ENCODE data around the gene KLHL2. TPM values are rescaled to one million over a fixed set of nuclear protein-coding genes. Genes with fewer than 3 reads are reported as not detected.

KLHL2 gene
- total RNA-seq, 3 donors from 2014 or later, result 20.2 to 60.4 (median 38.0) TPM

DNA sequence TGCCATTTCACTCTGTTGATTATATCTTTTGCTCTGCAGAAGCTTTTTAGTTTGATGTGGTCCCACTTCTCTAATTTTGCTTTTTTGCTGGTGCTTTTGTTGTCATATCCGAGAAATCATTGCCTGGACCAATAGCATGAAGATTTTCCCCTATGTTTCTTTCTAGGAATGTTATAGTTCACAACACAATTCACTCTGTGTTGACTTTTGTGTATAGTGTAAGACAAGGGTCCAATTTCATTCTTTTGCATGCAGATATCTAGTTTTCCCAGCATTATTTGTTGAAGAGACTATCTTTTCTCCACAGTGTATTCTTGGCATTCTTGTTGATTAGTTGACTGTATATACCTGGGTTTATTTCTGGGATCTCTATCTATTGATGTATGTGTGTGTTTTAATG lies 163.2 kb downstream of the KLHL2 start:
- intact Hi-C loops (cut with DNase I; ENCODE audit: low total_unique reads), result no loop called here
- Histone ChIP-seq H3K9me3 (peaks cover 4 to 6% of the 10 kb centered on the region in 2 donors), H3K36me3 (no peaks in the 10 kb centered on the region), H3K27me3 (no peaks in the 10 kb centered on the region), H3K4me1 (no peaks in the 10 kb centered on the region), H3K27ac (no peak overlapping the region), H3K4me3 (no peak overlapping the region)
- TF ChIP-seq POLR2A (IDR thresholded peaks at IDR 0.05) (no peak), POLR2AphosphoS5 (IDR thresholded peaks at IDR 0.05) (no peak)
- TF ChIP-seq, protein P1, sequence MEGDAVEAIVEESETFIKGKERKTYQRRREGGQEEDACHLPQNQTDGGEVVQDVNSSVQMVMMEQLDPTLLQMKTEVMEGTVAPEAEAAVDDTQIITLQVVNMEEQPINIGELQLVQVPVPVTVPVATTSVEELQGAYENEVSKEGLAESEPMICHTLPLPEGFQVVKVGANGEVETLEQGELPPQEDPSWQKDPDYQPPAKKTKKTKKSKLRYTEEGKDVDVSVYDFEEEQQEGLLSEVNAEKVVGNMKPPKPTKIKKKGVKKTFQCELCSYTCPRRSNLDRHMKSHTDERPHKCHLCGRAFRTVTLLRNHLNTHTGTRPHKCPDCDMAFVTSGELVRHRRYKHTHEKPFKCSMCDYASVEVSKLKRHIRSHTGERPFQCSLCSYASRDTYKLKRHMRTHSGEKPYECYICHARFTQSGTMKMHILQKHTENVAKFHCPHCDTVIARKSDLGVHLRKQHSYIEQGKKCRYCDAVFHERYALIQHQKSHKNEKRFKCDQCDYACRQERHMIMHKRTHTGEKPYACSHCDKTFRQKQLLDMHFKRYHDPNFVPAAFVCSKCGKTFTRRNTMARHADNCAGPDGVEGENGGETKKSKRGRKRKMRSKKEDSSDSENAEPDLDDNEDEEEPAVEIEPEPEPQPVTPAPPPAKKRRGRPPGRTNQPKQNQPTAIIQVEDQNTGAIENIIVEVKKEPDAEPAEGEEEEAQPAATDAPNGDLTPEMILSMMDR (IDR thresholded peaks at IDR 0.05), result no peak
- no peak for DNase-seq (ENCODE audit: low spot score in 2 of 2)

Other genes with a start within 250 kb of the KLHL2 start
- under 1 TPM; 0.33 to 0.96 (median 0.44) TPM for gene TRIM61, start 229.9 kb upstream of the KLHL2 start, total RNA-seq
- not detected for gene TRIM60, start 175.6 kb upstream of the KLHL2 start, total RNA-seq
- not detected for gene TRIM75, start 153.7 kb upstream of the KLHL2 start, total RNA-seq
- 10 to 100 TPM; 11.5 to 31.2 (median 20.5) TPM for gene TMEM192, start 94.7 kb upstream of the KLHL2 start, total RNA-seq
- gene MSMO1, start 120.1 kb downstream of the KLHL2 start, total RNA-seq, result 10 to 100 TPM; 11.8 to 35.3 (median 24.6) TPM
- 100 to 1,000 TPM; 106 to 129 (median 114) TPM for gene CPE, start 171.4 kb downstream of the KLHL2 start, total RNA-seq